H1 (cell line): ENCODE measurements around the gene WDR89. TPM values are rescaled to one million over a fixed set of nuclear protein-coding genes. Genes with fewer than 3 reads are reported as not detected.

ENCODE experiments used
- CTCF ChIA-PET: fragments of 300-600 bp; sonication (Branson Sonifier 250); formaldehyde crosslinking; loops from one replicate; lab custom pipeline; 2021; ENCODE audit not compliant: partially characterized antibody; lab: Charles Lee
- POLR2A ChIA-PET: fragments of 300-600 bp; sonication (Branson Sonifier 250); formaldehyde crosslinking; loops from one replicate; lab custom pipeline; 2021; ENCODE audit warnings: inconsistent platforms; ENCODE audit not compliant: partially characterized antibody; lab: Charles Lee
- DNase-seq, 2 experiments: peaks; one replicate each; pipeline versions ENCODE4 v3.0.0 to v3.0.0-alpha.2; 2010 to 2022; ENCODE audit warnings: low spot score in 2 of 2, low read depth in 1 of 2, mixed read lengths in 1 of 2
- FAIRE-seq: peaks from 2 replicates; lab custom pipeline; 2011; peaks lifted over from hg19 to GRCh38; lab: Jason Lieb, UNC
- H2AFZ ChIP-seq: 2 replicates; pipeline ENCODE4 v1.8.1; 2012; ENCODE audit warnings: low read length, inconsistent platforms
- H2AK5ac ChIP-seq: 2 replicates; pipeline ENCODE4 v1.6.1; 2013; ENCODE audit warnings: low read depth, low read length
- H2BK120ac ChIP-seq: replicated peaks from 2 replicates; pipeline ENCODE3; 2013; ENCODE audit warnings: low read depth, low read length, inconsistent platforms
- H2BK12ac ChIP-seq: 2 replicates; pipeline ENCODE4 v1.6.1; 2013; ENCODE audit warnings: low read depth, low read length
- H2BK15ac ChIP-seq: 2 replicates; pipeline ENCODE4 v1.6.1; 2013; ENCODE audit warnings: low read length
- H2BK20ac ChIP-seq: 2 replicates; pipeline ENCODE4 v1.6.1; 2013; ENCODE audit warnings: low read length
- H2BK5ac ChIP-seq: 2 replicates; pipeline ENCODE4 v1.6.1; 2013; ENCODE audit warnings: low read depth, low read length
- H3K14ac ChIP-seq: 2 replicates; pipeline ENCODE4 v1.6.1; 2013; ENCODE audit warnings: inconsistent platforms; ENCODE audit not compliant: insufficient read length
- H3K18ac ChIP-seq: 2 replicates; pipeline ENCODE4 v1.6.1; 2013; ENCODE audit warnings: low read length; ENCODE audit errors: extremely low read depth
- H3K23ac ChIP-seq: 2 replicates; pipeline ENCODE4 v1.6.1; 2013; ENCODE audit warnings: inconsistent platforms; ENCODE audit not compliant: insufficient read length
- H3K23me2 ChIP-seq: 2 replicates; pipeline ENCODE4 v1.6.1; 2013; ENCODE audit warnings: low read depth, low read length
- H3K27ac ChIP-seq: 2 replicates; pipeline ENCODE4 v1.6.1; 2011; ENCODE audit warnings: low read depth, low read length, inconsistent platforms
- H3K27me3 ChIP-seq, 4 experiments: replicated peaks in 1 of 4; 1 replicate in 1 of 4; 2 replicates in 3 of 4; pipeline versions ENCODE4 v1.6.1 to v1.8.1; 2011 to 2013; ENCODE audit warnings: low read length in 3 of 4, mild to moderate bottlenecking in 3 of 4, inconsistent platforms in 2 of 4, mixed read lengths in 2 of 4, moderate library complexity in 1 of 4; ENCODE audit not compliant: control insufficient read depth in 3 of 4, insufficient read depth in 3 of 4; ENCODE audit errors: extremely low read depth in 1 of 4
- H3K36me3 ChIP-seq, 4 experiments: 2 replicates each; pipeline versions ENCODE4 v1.6.1 to v1.8.1; 2011 to 2013; ENCODE audit warnings: mild to moderate bottlenecking in 4 of 4, low read length in 3 of 4, moderate library complexity in 2 of 4, control low read depth in 1 of 4, inconsistent platforms in 1 of 4; ENCODE audit not compliant: insufficient read depth in 4 of 4, control insufficient read depth in 2 of 4
- H3K4ac ChIP-seq: replicated peaks from 2 replicates; pipeline ENCODE3; 2013; ENCODE audit warnings: low read length, low read depth, mixed read lengths, inconsistent platforms; ENCODE audit not compliant: insufficient read length
- H3K4me1 ChIP-seq, 4 experiments: replicated peaks in 1 of 4; 1 replicate in 1 of 4; 2 replicates in 3 of 4; pipeline versions ENCODE4 v1.6.1 to v1.8.1; 2011 to 2013; ENCODE audit warnings: low read length in 3 of 4, inconsistent platforms in 2 of 4, mixed read lengths in 1 of 4; ENCODE audit not compliant: insufficient read depth in 4 of 4, control insufficient read depth in 3 of 4
- H3K4me2 ChIP-seq, 2 experiments: 2 replicates each; pipeline versions ENCODE4 v1.6.1 to v1.8.1; 2011 to 2013; ENCODE audit warnings: low read depth in 2 of 2, low read length in 2 of 2, control low read depth in 1 of 2, inconsistent platforms in 1 of 2, mild to moderate bottlenecking in 1 of 2; ENCODE audit not compliant: insufficient read depth in 1 of 2
- H3K4me3 ChIP-seq, 4 experiments: fragments of 200-600, 300-600 bp in 1 of 4; sonication (generic), shearing (Covaris generic), sonication (Bioruptor Twin) in 1 of 4; 2 replicates each; pipeline versions ENCODE4 v1.5.1 to v1.8.1; 2011 to 2016; ENCODE audit warnings: low read length in 4 of 4, low read depth in 3 of 4, control low read depth in 2 of 4, inconsistent platforms in 2 of 4, mild to moderate bottlenecking in 2 of 4, mixed read lengths in 1 of 4, moderate library complexity in 1 of 4; ENCODE audit not compliant: insufficient read depth in 2 of 4; ENCODE audit errors: extremely low read depth in 1 of 4
- H3K56ac ChIP-seq: replicated peaks from 2 replicates; pipeline ENCODE3; 2013; ENCODE audit warnings: low read depth, mild to moderate bottlenecking, mixed read lengths, low read length, inconsistent platforms; ENCODE audit not compliant: insufficient read length
- H3K79me1 ChIP-seq: 2 replicates; pipeline ENCODE4 v1.6.1; 2013; ENCODE audit warnings: low read depth, low read length, control low read depth
- H3K79me2 ChIP-seq, 2 experiments: 2 replicates each; pipeline versions ENCODE4 v1.6.1 to v1.8.1; 2012 to 2013; ENCODE audit warnings: low read length in 2 of 2, mild to moderate bottlenecking in 2 of 2, inconsistent platforms in 1 of 2; ENCODE audit not compliant: insufficient read depth in 2 of 2, control insufficient read depth in 1 of 2
- H3K9ac ChIP-seq, 4 experiments: replicated peaks in 1 of 4; 1 replicate in 1 of 4; 2 replicates in 3 of 4; pipeline versions ENCODE4 v1.6.1 to v1.8.1; 2011 to 2013; ENCODE audit warnings: low read depth in 3 of 4, low read length in 3 of 4, control low read depth in 2 of 4, mild to moderate bottlenecking in 2 of 4, moderate library complexity in 2 of 4, inconsistent platforms in 1 of 4; ENCODE audit errors: extremely low read depth in 1 of 4
- H3K9me3 ChIP-seq, 2 experiments: 2 replicates each; pipeline versions ENCODE4 v1.6.1 to v1.8.1; 2012 to 2013; ENCODE audit warnings: mild to moderate bottlenecking in 2 of 2, moderate library complexity in 2 of 2, control low read depth in 1 of 2, inconsistent platforms in 1 of 2, low read depth in 1 of 2, low read length in 1 of 2, mixed read lengths in 1 of 2; ENCODE audit not compliant: insufficient read depth in 2 of 2
- H4K20me1 ChIP-seq, 2 experiments: replicated peaks in 1 of 2; 2 replicates each; pipeline versions ENCODE3 to v1.8.1; 2011 to 2013; ENCODE audit warnings: inconsistent platforms in 2 of 2, low read length in 2 of 2, mild to moderate bottlenecking in 1 of 2; ENCODE audit not compliant: insufficient read depth in 2 of 2, control insufficient read depth in 1 of 2
- H4K5ac ChIP-seq: 2 replicates; pipeline ENCODE4 v1.6.1; 2013; ENCODE audit warnings: low read length, low read depth, mixed read lengths, inconsistent platforms; ENCODE audit not compliant: insufficient read length
- H4K8ac ChIP-seq: 2 replicates; pipeline ENCODE4 v1.8.0; 2013; ENCODE audit warnings: mild to moderate bottlenecking, moderate library complexity, low read length, inconsistent platforms; ENCODE audit not compliant: insufficient read depth; ENCODE audit errors: extremely low read depth
- H4K91ac ChIP-seq: replicated peaks from 2 replicates; pipeline ENCODE3; 2013; ENCODE audit warnings: low read length, mixed read lengths, inconsistent platforms; ENCODE audit not compliant: insufficient read length
- BACH1 ChIP-seq: IDR thresholded peaks from 2 replicates; pipeline ENCODE4 v1.6.1; 2012; ENCODE audit warnings: low read length, improper control_type of control experiment
- BRCA1 ChIP-seq: IDR thresholded peaks from 2 replicates; pipeline ENCODE4 v1.6.1; 2012; ENCODE audit warnings: low read depth, low read length, improper control_type of control experiment
- CEBPB ChIP-seq: IDR thresholded peaks from 2 replicates; pipeline ENCODE4 v1.6.1; 2012; ENCODE audit warnings: low read depth, low read length
- GABPA ChIP-seq: IDR thresholded peaks from 2 replicates; pipeline ENCODE4 v1.6.1; 2011; ENCODE audit warnings: mild to moderate bottlenecking, low read length, moderate library complexity, borderline replicate concordance; ENCODE audit not compliant: insufficient read depth
- KDM5A ChIP-seq: fragments of 200-600 bp; IDR thresholded peaks from 2 replicates; pipeline ENCODE4 v1.7.1; 2012; ENCODE audit warnings: mild to moderate bottlenecking, low read length, inconsistent platforms, mixed read lengths
- RNF2 ChIP-seq: fragments of 200-900, 300-1000 bp; sonication (generic); IDR thresholded peaks from 2 replicates; pipeline ENCODE4 v1.7.1; 2016; ENCODE audit warnings: borderline replicate concordance, low read depth, mild to moderate bottlenecking, antibody characterized with exemption, low read length; ENCODE audit not compliant: poor library complexity, severe bottlenecking; ENCODE audit errors: missing control alignments
- SIN3A ChIP-seq, 2 experiments: IDR thresholded peaks in 1 of 2; conservative IDR thresholded peaks in 1 of 2; 2 replicates each; pipeline ENCODE4 v1.6.1; 2011 to 2012; ENCODE audit warnings: low read length in 2 of 2, improper control_type of control experiment in 1 of 2, low read depth in 1 of 2, mild to moderate bottlenecking in 1 of 2
- SP1 ChIP-seq: IDR thresholded peaks from 2 replicates; pipeline ENCODE4 v1.6.1; 2011; ENCODE audit warnings: low read depth, low read length
- WGBS, 2 experiments: shearing (Covaris generic) in 1 of 2; methylation state at CpG; one replicate each; pipeline versions ENCODE4 v1.1.6 to v1.1.7; 2013 to 2015; ENCODE audit warnings: low lambda C conversion rate in 2 of 2, mixed read lengths in 2 of 2, inconsistent platforms in 1 of 2, low coverage in 1 of 2, missing lambda C conversion rate in 1 of 2; ENCODE audit not compliant: insufficient replicate concordance in 2 of 2, insufficient coverage in 1 of 2, insufficient read length in 1 of 2; ENCODE audit errors: extremely low coverage in 1 of 2, missing lambda C conversion rate in 1 of 2; 5-methylcytosine and 5-hydroxymethylcytosine counted together
- polyA plus RNA-seq, 7 experiments: library from polyadenylated mRNA; depleted of rRNA in 3 of 7; stranded (reverse) in 5 of 7; unstranded in 2 of 7; fragments of >200 nt in 5 of 7; fragments of 200-250 nt in 2 of 7; gene quantifications; 1 replicate in 5 of 7; 2 replicates in 1 of 7; 4 replicates in 1 of 7; pipeline versions ENCODE4 v1.2.1 to v1.2.3, GENCODE V29; 2011 to 2013; ENCODE audit warnings: missing spikeins in 2 of 7, mixed read lengths in 2 of 7
- total RNA-seq: library from RNA; stranded (reverse); fragmentation: NEBNext Ultra II Directional; extraction: Animal tissue kit (Norgen Biotek cat#: 25700); gene quantifications from 2 replicates; pipeline ENCODE4 v1.2.1, GENCODE V29; 2021

Gene WDR89
- total and polyA plus RNA-seq, 2 of the 8 experiments (the other 6 are each of a cell fraction or from before 2014, with no cell fraction given) = 8.3 to 32.9 TPM

DNA sequence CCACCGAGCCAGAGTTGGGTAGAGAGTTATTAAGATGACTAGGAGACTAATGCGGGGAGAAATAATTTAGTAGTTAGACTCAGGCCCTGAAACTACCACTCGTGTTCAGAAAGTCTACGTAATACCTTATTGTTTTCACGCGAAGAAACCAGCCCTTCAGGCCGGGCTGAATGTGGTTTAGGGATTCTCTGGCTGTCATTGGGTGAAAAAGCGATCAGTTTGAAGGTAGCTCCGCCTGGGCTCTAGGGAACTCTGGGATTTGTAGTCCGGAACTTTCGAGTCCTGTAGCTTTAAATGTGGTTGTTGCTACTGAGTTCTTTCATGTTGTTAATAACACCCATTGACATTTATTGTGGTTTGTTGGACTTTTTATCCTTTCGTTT is 549 bp upstream of the WDR89 start:
- Histone ChIP-seq H2AFZ (peak overlapping the region; percentile 98), H3K23me2 (no peaks in the 10 kb centered on the region; the same call in 1 of the 2 replicates), H3K79me2 (peaks cover 12 to 32% of the 10 kb centered on the region in 2 experiments), H4K91ac (no peak overlapping the region), H3K56ac (peak overlapping the region; percentile 52), H3K36me3 (peaks cover 0 to 3% (median 0%) of the 10 kb centered on the region in 4 experiments; a peak in 1 of 8 replicates), H2BK5ac (peak overlapping the region; percentile 69; the same call in 1 of the 2 replicates), H3K79me1 (0 out of 2 replicates have a peak, but pooled peaks cover 2% of the 10 kb centered on the region), H2BK120ac (no peak overlapping the region), H2BK20ac (no peak overlapping the region), H3K4me3 (peak overlapping the region; percentile 64 to 92 (median 83)), H3K27ac (peak overlapping the region; percentile 97), H3K4me1 (no peaks in the 10 kb centered on the region; a peak in 1 of 7 replicates), H4K8ac (no peak overlapping the region), H3K4me2 (peak overlapping the region; percentile 25 to 71), H4K5ac (peak overlapping the region; percentile 52), H3K23ac (no peak overlapping the region), H3K4ac (no peak overlapping the region), H3K27me3 (no peaks in the 10 kb centered on the region), H4K20me1 (no peaks in the 10 kb centered on the region), H3K14ac (no peak overlapping the region), H3K18ac (no peak overlapping the region; the same call in 1 of the 2 replicates), H3K9me3 (no peaks in the 10 kb centered on the region; a peak in 1 of 4 replicates), H2AK5ac (no peak overlapping the region), H3K9ac (peak overlapping the region in 3 of 4 experiments; percentile 91 to 97 (median 95); a peak in 6 of 7 replicates), H2BK12ac (no peak overlapping the region), H2BK15ac (no peak overlapping the region)
- DNase-seq = peak in 1 of 2 experiments; percentile 69
- ChIA-PET CTCF (interaction anchor here (0.9 to 1.7 kb wide), 7 partner anchors 9 to 241 kb away, joined by 3 to 9 read pairs (median 4); no protein-coding TSS in a partner anchor), POLR2A (interaction anchor here (0.7 to 2.4 kb wide), 21 partner anchors 8 to 247 kb away, joined by 3 to 17 read pairs (median 4); partner anchors contain the start of gene PPP2R5E)
- peak; percentile 89 for FAIRE-seq
- WGBS, 2 experiments = 1% methylated on average over 12 of the region's 12 CpGs; no CpG with 5 or more reads in 1 of the 2 experiments
- peak; percentile 74 for TF ChIP-seq BACH1
- no peak for TF ChIP-seq BRCA1
- TF ChIP-seq RNF2 = no peak
- TF ChIP-seq CEBPB = no peak
- TF ChIP-seq SP1 = peak; percentile 77; the same call in 1 of the 2 replicates
- TF ChIP-seq KDM5A = 0 out of 2 replicates have a peak, but pooled peaks have one; percentile 33
- peak in 1 of 2 experiments; percentile 76; a peak in 2 of 4 replicates for TF ChIP-seq SIN3A (conservative IDR thresholded peaks at IDR 0.05 in 1 of 2, IDR thresholded peaks at IDR 0.05 in 1 of 2; ENCODE audit: low read depth in 1 of 2, low read length in 2 of 2)
- no peak for TF ChIP-seq GABPA
